Spleen (tissue), 11 donors: ENCODE data around the gene PTPRN2. TPM values are rescaled to one million over a fixed set of nuclear protein-coding genes. Genes with fewer than 3 reads are reported as not detected.

ENCODE experiments used
- DNase-seq: peaks from one replicate; pipeline ENCODE4 v3.0.0-alpha.2; 2020
- H3K27ac ChIP-seq, 8 donors: fragments of 200-600 bp; sonication (generic) in 7 of 8; 1 replicate in 4 of 8; 2 replicates in 4 of 8; pipeline versions ENCODE4 v1.5.0 to v1.8.0; 2016 to 2021; ENCODE audit warnings: inconsistent platforms in 4 of 8, mild to moderate bottlenecking in 4 of 8, moderate library complexity in 1 of 8
- H3K27me3 ChIP-seq, 7 donors: fragments of 200-600 bp; sonication (generic) in 6 of 7; replicated peaks in 1 of 7; 1 replicate in 4 of 7; 2 replicates in 3 of 7; pipeline versions ENCODE4 v1.5.0 to v1.8.0; 2016 to 2021; ENCODE audit warnings: inconsistent platforms in 3 of 7, mild to moderate bottlenecking in 1 of 7
- H3K36me3 ChIP-seq, 6 donors: fragments of 200-600 bp; sonication (generic) in 5 of 6; 1 replicate in 4 of 6; 2 replicates in 2 of 6; pipeline versions ENCODE4 v1.5.0 to v1.8.0; 2016 to 2021; ENCODE audit warnings: inconsistent platforms in 2 of 6
- H3K4me1 ChIP-seq, 6 donors: fragments of 200-600 bp; sonication (generic) in 5 of 6; 1 replicate in 3 of 6; 2 replicates in 3 of 6; pipeline versions ENCODE4 v1.5.0 to v1.8.0; 2016 to 2021; ENCODE audit warnings: inconsistent platforms in 3 of 6
- H3K4me3 ChIP-seq, 8 donors: fragments of 200-600 bp; sonication (generic) in 7 of 8; 1 replicate in 4 of 8; 2 replicates in 4 of 8; pipeline versions ENCODE4 v1.5.0 to v1.8.0; 2016 to 2021; ENCODE audit warnings: inconsistent platforms in 4 of 8, mild to moderate bottlenecking in 4 of 8, moderate library complexity in 2 of 8
- H3K9me3 ChIP-seq, 8 donors: fragments of 200-600 bp; sonication (generic) in 7 of 8; 1 replicate in 4 of 8; 2 replicates in 4 of 8; pipeline versions ENCODE4 v1.5.0 to v1.8.0; 2016 to 2021; ENCODE audit warnings: inconsistent platforms in 4 of 8
- POLR2A ChIP-seq, 3 donors: fragments of 450-650 bp; IDR thresholded peaks; one replicate each; pipeline ENCODE4 v1.5.1; 2017; ENCODE audit warnings: antibody characterized with exemption in 3 of 3, mild to moderate bottlenecking in 1 of 3
- POLR2AphosphoS5 ChIP-seq, 3 donors: sonication (generic); formaldehyde crosslinking; IDR thresholded peaks; one replicate each; pipeline ENCODE4 v1.5.1; 2017; ENCODE audit warnings: antibody characterized with exemption in 3 of 3
- WGBS, 5 donors: extraction: QIAGEN DNeasy Blood & Tissue Kit in 3 of 5; methylation state at CpG; one replicate each; pipeline versions ENCODE4 v1.1.5 to v1.1.7; 2013 to 2018; 5-methylcytosine and 5-hydroxymethylcytosine counted together
- intact Hi-C: fragments of 100-400 bp; cut with DNase I; formaldehyde crosslinking; loops from one replicate; pipeline ENCODE4 v1.15.0; 2023; ENCODE audit warnings: low total_unique reads
- polyA plus RNA-seq, 3 donors: library from polyadenylated mRNA; stranded (reverse); fragments of 200-250 nt; gene quantifications; one replicate each; pipeline ENCODE4 v1.2.1, GENCODE V29; 2013
- total RNA-seq, 7 donors: library from RNA; depleted of rRNA in 3 of 7; stranded (reverse); fragments of >200 nt in 3 of 7; fragmentation: NEBNext Ultra II Directional in 4 of 7; extraction: Animal tissue kit (Norgen Biotek cat#: 25700) in 4 of 7; gene quantifications; one replicate each; pipeline versions ENCODE4 v1.1.0 to v1.2.1, GENCODE V29; 2016 to 2021
- TF ChIP-seq, protein P1 (sequence below), 11 experiments: fragments of 200-600 bp in 7 of 11; fragments of 450-650 bp in 4 of 11; sonication (generic) in 4 of 11; IDR thresholded peaks in 8 of 11; conservative IDR thresholded peaks in 3 of 11; 1 replicate in 7 of 11; 2 replicates in 4 of 11; pipeline versions ENCODE4 v1.4.0 to v1.8.0; 2016 to 2021; ENCODE audit warnings: antibody characterized with exemption in 11 of 11, inconsistent platforms in 4 of 11, mild to moderate bottlenecking in 1 of 11
- donor health status: healthy with polysubstance abuse.
- donor health status: DM: no; HTN: no; CAD: no; lungs with moderate emphysema.
- donor health status: DM: no; HTN: no; CAD: no.
- donor health status: Bipolar disorder and iron deficiency.
- donor health status: healthy.
- donor health status: DM: no; HTN: no; CAD: no.
- donor health status: DM: yes; HTN: yes; CAD: no.

PTPRN2 gene
- total and polyA plus RNA-seq, 10 donors: 7.0 to 22.8 (median 16.8) TPM

DNA sequence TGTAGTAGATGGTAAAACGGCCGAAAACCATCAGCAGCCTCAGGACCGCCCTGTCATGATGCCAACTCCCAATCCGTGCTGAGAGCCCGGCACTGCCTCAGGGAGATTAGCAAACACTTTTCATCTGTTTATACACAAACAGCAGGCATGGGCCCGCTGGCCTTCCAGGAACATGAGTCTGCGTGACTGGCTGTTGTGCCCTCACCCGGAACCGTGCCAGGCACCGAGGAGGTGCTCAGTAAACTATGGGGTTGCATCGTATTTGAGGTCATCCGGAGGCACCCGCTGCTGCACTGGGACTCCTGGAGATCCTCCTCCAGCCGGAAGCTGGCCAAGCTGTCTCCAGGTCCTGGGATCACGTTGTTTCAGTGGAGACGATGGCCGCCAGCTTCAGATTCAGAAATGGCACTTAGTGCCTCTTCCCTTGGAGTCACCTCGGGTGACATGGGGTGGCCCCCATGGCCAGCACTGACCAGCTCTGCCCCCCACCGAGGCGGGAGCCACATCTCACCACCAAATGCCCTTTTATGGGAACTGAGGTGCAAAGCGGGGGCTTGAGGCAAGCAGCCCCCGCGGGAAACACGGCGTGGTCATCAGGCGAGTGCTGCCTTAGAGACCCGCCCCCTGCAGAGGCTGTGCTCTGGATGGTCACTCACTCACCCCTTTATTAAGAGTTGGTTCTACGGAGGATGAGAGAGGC lies 585.9 kb downstream of the PTPRN2 start:
- H3K4me3 ChIP-seq: no peak overlapping the region
- H3K9me3 ChIP-seq: no peaks in the 10 kb centered on the region
- TF ChIP-seq, protein P1, sequence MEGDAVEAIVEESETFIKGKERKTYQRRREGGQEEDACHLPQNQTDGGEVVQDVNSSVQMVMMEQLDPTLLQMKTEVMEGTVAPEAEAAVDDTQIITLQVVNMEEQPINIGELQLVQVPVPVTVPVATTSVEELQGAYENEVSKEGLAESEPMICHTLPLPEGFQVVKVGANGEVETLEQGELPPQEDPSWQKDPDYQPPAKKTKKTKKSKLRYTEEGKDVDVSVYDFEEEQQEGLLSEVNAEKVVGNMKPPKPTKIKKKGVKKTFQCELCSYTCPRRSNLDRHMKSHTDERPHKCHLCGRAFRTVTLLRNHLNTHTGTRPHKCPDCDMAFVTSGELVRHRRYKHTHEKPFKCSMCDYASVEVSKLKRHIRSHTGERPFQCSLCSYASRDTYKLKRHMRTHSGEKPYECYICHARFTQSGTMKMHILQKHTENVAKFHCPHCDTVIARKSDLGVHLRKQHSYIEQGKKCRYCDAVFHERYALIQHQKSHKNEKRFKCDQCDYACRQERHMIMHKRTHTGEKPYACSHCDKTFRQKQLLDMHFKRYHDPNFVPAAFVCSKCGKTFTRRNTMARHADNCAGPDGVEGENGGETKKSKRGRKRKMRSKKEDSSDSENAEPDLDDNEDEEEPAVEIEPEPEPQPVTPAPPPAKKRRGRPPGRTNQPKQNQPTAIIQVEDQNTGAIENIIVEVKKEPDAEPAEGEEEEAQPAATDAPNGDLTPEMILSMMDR (IDR thresholded peaks at IDR 0.05 in 8 of 11, conservative IDR thresholded peaks at IDR 0.05 in 3 of 11): no peak
- TF ChIP-seq POLR2AphosphoS5 (IDR thresholded peaks at IDR 0.05) (no peak), POLR2A (IDR thresholded peaks at IDR 0.05) (no peak)
- H3K36me3 ChIP-seq: no peaks in the 10 kb centered on the region
- no peak overlapping the region for H3K27ac ChIP-seq
- 87 to 93% (median 91%) methylated on average over 24 to 28 of the region's 28 CpGs for WGBS, 5 donors
- peaks cover 0 to 14% (median 0%) of the 10 kb centered on the region in 7 donors for H3K27me3 ChIP-seq
- intact Hi-C loops: no loop called here
- peak; percentile 65 for DNase-seq
- H3K4me1 ChIP-seq: no peaks in the 10 kb centered on the region

DNA sequence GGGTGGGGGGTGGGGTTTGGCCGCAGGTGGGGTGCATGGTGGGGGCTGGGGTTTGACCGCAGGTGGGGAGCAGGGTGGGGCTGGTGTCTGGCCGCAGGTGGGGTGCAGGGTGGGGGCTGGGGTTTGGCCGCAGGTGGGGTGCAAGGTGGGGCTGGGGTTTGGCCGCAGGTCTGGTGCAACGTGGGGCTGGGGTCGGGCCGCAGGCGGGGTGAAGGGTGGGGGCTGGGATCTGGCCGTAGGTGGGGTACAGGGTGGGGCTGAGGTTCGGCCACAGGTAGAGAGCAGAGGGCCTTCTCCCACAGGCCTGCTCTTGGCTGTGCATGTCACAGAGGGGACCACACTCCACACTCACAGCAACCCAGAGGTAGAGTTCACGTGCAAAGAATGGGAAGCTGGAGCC lies 586.6 kb downstream of the PTPRN2 start:
- no peaks in the 10 kb centered on the region for H3K36me3 ChIP-seq
- no peak for TF ChIP-seq POLR2AphosphoS5 (IDR thresholded peaks at IDR 0.05)
- TF ChIP-seq POLR2A (IDR thresholded peaks at IDR 0.05): no peak
- TF ChIP-seq, protein P1 (IDR thresholded peaks at IDR 0.05 in 8 of 11, conservative IDR thresholded peaks at IDR 0.05 in 3 of 11): no peak
- no peak for DNase-seq
- peaks cover 0 to 13% (median 0%) of the 10 kb centered on the region in 7 donors for H3K27me3 ChIP-seq
- WGBS, 5 donors: 82 to 97% (median 90%) methylated on average over 7 to 10 of the region's 12 CpGs
- intact Hi-C loops: no loop called here
- no peak overlapping the region for H3K27ac ChIP-seq
- H3K4me1 ChIP-seq: no peaks in the 10 kb centered on the region
- no peak overlapping the region for H3K4me3 ChIP-seq
- peaks cover 0 to 3% (median 1%) of the 10 kb centered on the region in 8 donors for H3K9me3 ChIP-seq

DNA sequence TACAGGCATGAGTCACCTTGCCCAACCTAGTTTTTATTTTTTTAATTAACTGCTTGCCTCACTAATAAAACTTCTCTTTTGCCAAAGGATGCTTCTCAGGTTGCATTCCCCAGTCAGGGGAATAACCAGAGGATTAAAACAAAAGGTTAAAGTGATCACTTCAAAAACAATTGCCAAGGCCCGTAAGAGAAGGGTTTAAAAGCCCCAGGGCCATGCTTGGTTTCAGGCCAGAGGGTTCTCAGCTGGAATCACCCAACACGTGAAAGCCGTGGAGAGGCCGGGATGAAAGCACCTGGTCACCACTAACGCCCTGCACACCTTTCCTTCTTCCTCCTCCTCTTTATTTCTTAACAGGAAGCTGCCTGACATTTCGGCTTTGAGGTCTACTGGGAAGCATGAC lies 587.5 kb downstream of the PTPRN2 start:
- Histone ChIP-seq H3K27ac (no peak overlapping the region), H3K9me3 (peaks cover 0 to 11% (median 8%) of the 10 kb centered on the region in 8 donors), H3K4me1 (no peaks in the 10 kb centered on the region), H3K36me3 (no peaks in the 10 kb centered on the region), H3K4me3 (no peak overlapping the region), H3K27me3 (peaks cover 0 to 13% (median 0%) of the 10 kb centered on the region in 7 donors)
- no peak for DNase-seq
- TF ChIP-seq, protein P1 (IDR thresholded peaks at IDR 0.05 in 8 of 11, conservative IDR thresholded peaks at IDR 0.05 in 3 of 11): no peak
- TF ChIP-seq POLR2A (IDR thresholded peaks at IDR 0.05) (no peak), POLR2AphosphoS5 (IDR thresholded peaks at IDR 0.05) (no peak)
- intact Hi-C loops: no loop called here
- WGBS, 5 donors: 65 to 78% (median 72%) methylated on average over 6 of the region's 6 CpGs

DNA sequence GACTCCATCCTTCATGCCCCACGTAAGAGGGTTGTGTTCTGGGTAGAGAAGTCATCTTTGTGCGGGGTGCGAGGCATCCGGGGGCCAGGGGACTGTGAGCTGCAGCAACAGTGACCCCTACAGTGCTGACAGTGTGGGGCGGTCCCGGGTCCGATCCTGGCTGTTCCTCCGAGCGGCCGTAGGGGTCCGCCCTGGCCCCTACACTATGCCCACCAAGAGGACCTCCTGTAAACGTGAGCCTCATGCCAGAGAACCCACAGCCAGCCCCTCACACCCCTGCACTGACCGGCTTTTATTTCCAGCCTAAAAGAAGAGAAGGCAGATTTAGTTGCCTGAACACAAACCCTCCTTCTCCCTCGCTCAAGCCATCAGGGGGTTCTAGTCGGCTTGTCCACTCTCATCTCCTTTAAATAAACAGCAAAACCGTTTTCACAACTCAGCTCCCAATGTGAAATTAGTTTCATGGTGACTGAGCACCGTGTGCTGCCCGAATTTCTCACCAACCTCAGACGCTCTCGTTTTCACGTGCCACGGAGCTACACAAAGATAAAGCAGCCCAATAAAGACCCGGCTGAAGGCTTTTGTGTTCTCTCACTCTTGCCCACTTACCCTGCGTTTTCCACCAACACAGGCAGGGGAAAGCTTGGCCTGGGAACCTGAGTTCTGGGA lies 588.6 kb downstream of the PTPRN2 start:
- Histone ChIP-seq H3K4me3 (no peak overlapping the region), H3K9me3 (peaks cover 0 to 11% (median 8%) of the 10 kb centered on the region in 8 donors), H3K36me3 (no peaks in the 10 kb centered on the region), H3K27ac (no peak overlapping the region), H3K4me1 (no peaks in the 10 kb centered on the region), H3K27me3 (peaks cover 0 to 13% (median 0%) of the 10 kb centered on the region in 7 donors)
- intact Hi-C loops: no loop called here
- WGBS, 5 donors: 71 to 83% (median 75%) methylated on average over 20 to 24 of the region's 24 CpGs
- DNase-seq: peak; percentile 33
- TF ChIP-seq, protein P1 (IDR thresholded peaks at IDR 0.05 in 8 of 11, conservative IDR thresholded peaks at IDR 0.05 in 3 of 11): no peak
- TF ChIP-seq POLR2AphosphoS5 (IDR thresholded peaks at IDR 0.05) (no peak), POLR2A (IDR thresholded peaks at IDR 0.05) (no peak)
